Suprapubic skin (tissue), 4 donors: Measurements from ENCODE around the gene CREG2.

ENCODE experiments used
- CTCF ChIP-seq, 2 donors: fragments of 200-600 bp in 1 of 2; fragments of 450-650 bp in 1 of 2; sonication (generic) in 1 of 2; IDR thresholded peaks; one replicate each; pipeline ENCODE4 v1.5.1; 2016 to 2019; ENCODE audit warnings: antibody characterized with exemption in 2 of 2, mild to moderate bottlenecking in 1 of 2, moderate library complexity in 1 of 2
- POLR2A ChIP-seq, 2 donors: fragments of 450-650 bp; IDR thresholded peaks; one replicate each; pipeline ENCODE4 v1.6.1; 2017; ENCODE audit warnings: antibody characterized with exemption in 2 of 2, mild to moderate bottlenecking in 2 of 2, moderate library complexity in 2 of 2
- POLR2AphosphoS5 ChIP-seq, 3 donors: sonication (generic); formaldehyde crosslinking; IDR thresholded peaks; one replicate each; pipeline ENCODE4 v1.6.1; 2017; ENCODE audit warnings: antibody characterized with exemption in 3 of 3

- TF ChIP-seq POLR2AphosphoS5 (IDR thresholded peaks at IDR 0.05): no peak
- TF ChIP-seq CTCF (IDR thresholded peaks at IDR 0.05): no peak
- no peak for TF ChIP-seq POLR2A (IDR thresholded peaks at IDR 0.05)
Observed at GRCh38 chr2:101400048-101400447, 12.7 kb upstream of the CREG2 start.
